LHCN-M2 (cell line): ENCODE results near the gene SHC4. TPM values are rescaled to one million over a fixed set of nuclear protein-coding genes. Genes with fewer than 3 reads are reported as not detected.

Source experiments
- DNase-seq: peaks from one replicate; pipeline ENCODE4 v3.0.0-alpha.2; 2012; ENCODE audit warnings: low read depth
- polyA plus RNA-seq: library from polyadenylated mRNA; unstranded; fragments of >200 nt; gene quantifications from one replicate; pipeline ENCODE4 v1.2.1, GENCODE V29; 2012; ENCODE audit warnings: missing spikeins
- total RNA-seq: library from RNA; depleted of rRNA; stranded (reverse); fragments of >200 nt; gene quantifications from 2 replicates; pipeline ENCODE4 v1.2.3, GENCODE V29; 2014; rRNA removed

SHC4 gene
- total RNA-seq: 2.1 and 2.4 TPM in 2 replicates
- 0.43 TPM for polyA plus RNA-seq

- DNase-seq: peak; percentile 87
These were observed at the start of gene SHC4 for GRCh38 chr15:48963524-48964113. SHC4 (minus strand) TSS chr15:48963919; CDS start chr15:48963015, 904 bp downstream.

GRCh38 chr15:48999314-48999713 is 35.6 kb upstream of the SHC4 start:
- no peak for DNase-seq

- DNase-seq: peak; percentile 9
These were observed 32.6 kb upstream of the SHC4 start for GRCh38 chr15:48996276-48996675.

- no peak for DNase-seq
These were observed 29.7 kb upstream of the SHC4 start for GRCh38 chr15:48993380-48993779.

- no peak for DNase-seq
These were observed 28.8 kb upstream of the SHC4 start for GRCh38 chr15:48992545-48992944.

- no peak for DNase-seq
These were observed 28.4 kb upstream of the SHC4 start for GRCh38 chr15:48992096-48992495.

- no peak for DNase-seq
These were observed 25.5 kb upstream of the SHC4 start for GRCh38 chr15:48989170-48989569.

- no peak for DNase-seq
These were observed 23.4 kb upstream of the SHC4 start for GRCh38 chr15:48987142-48987541.

- DNase-seq: no peak
These were observed 22.5 kb upstream of the SHC4 start for GRCh38 chr15:48986240-48986639.

- no peak for DNase-seq
These were observed 21.8 kb upstream of the SHC4 start for GRCh38 chr15:48985516-48985915.

GRCh38 chr15:48984811-48985352 is 21.2 kb upstream of the SHC4 start:
- no peak for DNase-seq

GRCh38 chr15:48984021-48984710 is 20.4 kb upstream of the SHC4 start:
- no peak for DNase-seq

GRCh38 chr15:48983300-48983699 is 19.6 kb upstream of the SHC4 start:
- no peak for DNase-seq

- DNase-seq: peak; percentile 9
These were observed 18.2 kb upstream of the SHC4 start for GRCh38 chr15:48981941-48982340.

- no peak for DNase-seq
These were observed 14.9 kb upstream of the SHC4 start for GRCh38 chr15:48978638-48979037.

GRCh38 chr15:48976444-48977088 is 12.8 kb upstream of the SHC4 start:
- DNase-seq: no peak

- DNase-seq: peak; percentile 80
These were observed 12.0 kb upstream of the SHC4 start for GRCh38 chr15:48975472-48976419.

- peak; percentile 19 for DNase-seq
These were observed 11.2 kb upstream of the SHC4 start for GRCh38 chr15:48974882-48975281.

- no peak for DNase-seq
These were observed 9.2 kb upstream of the SHC4 start for GRCh38 chr15:48972750-48973503.

GRCh38 chr15:48970926-48971325 is 7.2 kb upstream of the SHC4 start:
- peak; percentile 43 for DNase-seq

- no peak for DNase-seq
These were observed 4.3 kb upstream of the SHC4 start for GRCh38 chr15:48968066-48968465.
